Measurements from ENCODE around the gene HLA-C.

- TF ChIP-seq CTCF (conservative IDR thresholded peaks at IDR 0.05; ENCODE audit: low read length) (no peak), EZH2phosphoT487 (IDR thresholded peaks at IDR 0.05; ENCODE audit: borderline replicate concordance) (no peak)
Measured at GRCh38 chr6:31227143-31227542, 44.7 kb downstream of the HLA-C start.

Data from Loucy (cell line).